Astrocyte (in vitro differentiated cells and primary cell): ENCODE measurements around the gene FAM162B. TPM values are rescaled to one million over a fixed set of nuclear protein-coding genes. Genes with fewer than 3 reads are reported as not detected.

Source experiments
- total RNA-seq: library from RNA; stranded (reverse); gene quantifications from 2 replicates; pipeline ENCODE4 v1.2.1, GENCODE V29; 2021

The FAM162B gene
- total RNA-seq, 1 donor from 2014 or later = not detected

Other genes with a start within 250 kb of the FAM162B start
- gene TRAPPC3L, start 220.0 kb downstream of the FAM162B start, total RNA-seq = not detected in 2 replicates
- gene CALHM4, start 212.0 kb downstream of the FAM162B start, total RNA-seq = 0.20 TPM in 1 of 2 replicates, not detected in the other
- 42.1 and 45.1 TPM in 2 replicates for gene RWDD1, start 194.2 kb downstream of the FAM162B start, total RNA-seq
- 0.48 and 0.72 TPM in 2 replicates for gene RSPH4A, start 149.2 kb downstream of the FAM162B start, total RNA-seq
- 16.2 TPM in 2 replicates for gene ZUP1, start 97.0 kb downstream of the FAM162B start, total RNA-seq
- 14.3 and 14.4 TPM in 2 replicates for gene KPNA5, start 84.5 kb downstream of the FAM162B start, total RNA-seq
- gene GPRC6A, start 63.4 kb upstream of the FAM162B start, total RNA-seq = not detected in 2 replicates
- gene RFX6, start 111.5 kb upstream of the FAM162B start, total RNA-seq = not detected in 2 replicates